K562 (cell line): Measurements from ENCODE around the gene FPR1. TPM values are rescaled to one million over a fixed set of nuclear protein-coding genes. Genes with fewer than 3 reads are reported as not detected.

Source experiments
- ATAC-seq: fragments of 200-7000 bp; cut with Tn5 transposase; 3 replicates; pipeline ENCODE4 v1.9.1; 2020; ENCODE audit warnings: moderate library complexity
- BruUV-seq: library from RNA; stranded (reverse); fragments of 400-500 nt; replicated peaks from 2 replicates; lab custom pipeline; 2021; lab: Mats Ljungman, UMichigan
- CTCF ChIA-PET: fragments of 300-600 bp; formaldehyde crosslinking; extraction: SDS; loops from one replicate; lab custom pipeline; 2021; ENCODE audit warnings: low intra/inter-chr PET ratio; lab: Yijun Ruan, JAX
- POLR2A ChIA-PET: fragments of 300-600, 350-650 bp; sonication (Branson Sonifier 250); formaldehyde crosslinking; extraction: SDS; loops from one replicate; lab custom pipeline; 2021; ENCODE audit warnings: antibody characterized with exemption, inconsistent platforms; lab: Yijun Ruan, JAX
- DNase-seq, 4 experiments: peaks; one replicate each; pipeline versions ENCODE4 v3.0.0 to v3.0.0-alpha.2; 2011 to 2018; ENCODE audit warnings: low spot score in 3 of 4, mixed read lengths in 3 of 4; ENCODE audit errors: extremely low read depth in 1 of 4
- FAIRE-seq: peaks from 2 replicates; lab custom pipeline; 2011; peaks lifted over from hg19 to GRCh38; lab: Jason Lieb, UNC
- H2AFZ ChIP-seq: 2 replicates; pipeline ENCODE4 v1.6.0; 2011; ENCODE audit warnings: low read depth, low read length, control low read depth, inconsistent platforms
- H3K27ac ChIP-seq: fragments of 200-600 bp; 3 replicates; pipeline ENCODE4 v1.8.0; 2011; ENCODE audit warnings: low read depth, mild to moderate bottlenecking, control low read depth, inconsistent platforms, low read length, moderate library complexity, mixed read lengths; ENCODE audit errors: extremely low read depth
- H3K27me3 ChIP-seq, 2 experiments: fragments of 300-600 bp in 1 of 2; 2 replicates in 1 of 2; 3 replicates in 1 of 2; pipeline versions ENCODE4 v1.6.0 to v1.8.0; 2011; ENCODE audit warnings: inconsistent platforms in 2 of 2, low read length in 2 of 2, mild to moderate bottlenecking in 1 of 2, mixed read lengths in 1 of 2, moderate library complexity in 1 of 2; ENCODE audit not compliant: control insufficient read depth in 2 of 2, insufficient read depth in 2 of 2
- H3K36me3 ChIP-seq: fragments of 300-600 bp; 3 replicates; pipeline ENCODE4 v1.8.0; 2011; ENCODE audit warnings: mild to moderate bottlenecking, low read length, inconsistent platforms; ENCODE audit not compliant: control insufficient read depth, insufficient read depth
- H3K4me1 ChIP-seq, 2 experiments: fragments of 200-600 bp in 1 of 2; replicated peaks in 1 of 2; 2 replicates in 1 of 2; 3 replicates in 1 of 2; pipeline versions ENCODE4 v1.5.1 to v1.8.0; 2011; ENCODE audit warnings: inconsistent platforms in 2 of 2, low read length in 2 of 2, mild to moderate bottlenecking in 1 of 2, mixed read lengths in 1 of 2, moderate library complexity in 1 of 2; ENCODE audit not compliant: control insufficient read depth in 2 of 2, insufficient read depth in 2 of 2
- H3K4me2 ChIP-seq: 2 replicates; pipeline ENCODE4 v1.6.1; 2011; ENCODE audit warnings: low read length, control low read depth, inconsistent platforms, mixed read lengths; ENCODE audit not compliant: insufficient read depth
- H3K4me3 ChIP-seq: fragments of 200-600 bp; sonication (generic), shearing (Covaris generic); 2 replicates; pipeline ENCODE4 v1.5.1; 2016; ENCODE audit warnings: control low read depth, inconsistent platforms
- H3K79me2 ChIP-seq: fragments of 200-600 bp; 3 replicates; pipeline ENCODE4 v1.8.0; 2011; ENCODE audit warnings: low read length, inconsistent platforms; ENCODE audit not compliant: control insufficient read depth, insufficient read depth
- H3K9ac ChIP-seq, 2 experiments: 2 replicates each; pipeline versions ENCODE4 v1.6.0 to v1.6.1; 2011; ENCODE audit warnings: low read depth in 2 of 2, low read length in 2 of 2, control low read depth in 1 of 2, inconsistent platforms in 1 of 2, mild to moderate bottlenecking in 1 of 2, mixed read lengths in 1 of 2; ENCODE audit not compliant: insufficient read depth in 1 of 2
- H3K9me1 ChIP-seq: one replicate; pipeline ENCODE4 v1.6.0; 2011; ENCODE audit warnings: inconsistent platforms, mild to moderate bottlenecking, low read length, moderate library complexity; ENCODE audit not compliant: control insufficient read depth, insufficient read depth
- H3K9me3 ChIP-seq: replicated peaks from 2 replicates; pipeline ENCODE4 v1.5.1; 2011; ENCODE audit warnings: low read depth, low read length, inconsistent platforms; ENCODE audit not compliant: control insufficient read depth, insufficient read depth
- H4K20me1 ChIP-seq: replicated peaks from 2 replicates; pipeline ENCODE4 v1.6.1; 2011; ENCODE audit warnings: low read length, inconsistent platforms, mixed read lengths; ENCODE audit not compliant: control insufficient read depth, insufficient read depth
- AFF1 ChIP-seq, 2 experiments: fragments of 450-650 bp; IDR thresholded peaks; 2 replicates each; pipeline ENCODE4 v1.6.1; 2018; ENCODE audit warnings: mild to moderate bottlenecking in 2 of 2, low read depth in 1 of 2; ENCODE audit not compliant: partially characterized antibody in 2 of 2
- ARID1B ChIP-seq: fragments of 450-650 bp; IDR thresholded peaks from 2 replicates; pipeline ENCODE4 v1.6.1; 2016; ENCODE audit warnings: antibody characterized with exemption, mild to moderate bottlenecking, inconsistent platforms
- CBFA2T2 ChIP-seq: fragments of 450-650 bp; conservative IDR thresholded peaks from 2 replicates; pipeline ENCODE4 v1.6.1; 2017; ENCODE audit warnings: mild to moderate bottlenecking
- HDAC6 ChIP-seq: IDR thresholded peaks from 2 replicates; pipeline ENCODE4 v1.6.1; 2012; ENCODE audit warnings: low read depth, mild to moderate bottlenecking, control low read depth, inconsistent platforms, low read length, moderate library complexity
- KDM1A ChIP-seq, 2 experiments: fragments of 450-650 bp; IDR thresholded peaks; 2 replicates each; pipeline ENCODE4 v1.6.1; 2016; ENCODE audit warnings: mild to moderate bottlenecking in 2 of 2
- PKNOX1 ChIP-seq: fragments of 450-650 bp; IDR thresholded peaks from 2 replicates; pipeline ENCODE4 v1.6.1; 2016
- RCOR1 ChIP-seq, 2 experiments: IDR thresholded peaks; 2 replicates each; pipeline ENCODE4 v1.6.1; 2012; ENCODE audit warnings: low read depth in 2 of 2, low read length in 2 of 2, borderline replicate concordance in 1 of 2, improper control_type of control experiment in 1 of 2
- SAFB2 ChIP-seq: fragments of 200-400 bp; formaldehyde crosslinking; IDR thresholded peaks from 2 replicates; pipeline ENCODE4 v1.6.1; 2018; ENCODE audit warnings: borderline replicate concordance, low read length, low read depth, moderate library complexity; ENCODE audit not compliant: severe bottlenecking
- TEAD4 ChIP-seq, 2 experiments: sonication (generic) in 1 of 2; formaldehyde crosslinking in 1 of 2; IDR thresholded peaks; 2 replicates each; pipeline versions ENCODE4 v1.6.1 to v1.8.0; 2012 to 2022; ENCODE audit warnings: borderline replicate concordance in 1 of 2, inconsistent platforms in 1 of 2, low read length in 1 of 2, mild to moderate bottlenecking in 1 of 2, missing genetic modification reagents in 1 of 2
- ZNF197 ChIP-seq: fragments of 200-800 bp; sonication (Bioruptor generic); IDR thresholded peaks from 2 replicates; pipeline ENCODE4 v1.6.1; 2016; ENCODE audit warnings: low read depth, missing genetic modification characterization, missing compliant biosample characterization
- WGBS: fragments of 100-300 bp; shearing (Covaris generic); methylation state at CpG from one replicate; pipeline ENCODE4 v1.1.6; 2016; ENCODE audit warnings: low coverage, mixed read lengths; ENCODE audit not compliant: insufficient coverage; ENCODE audit errors: missing lambda C conversion rate; 5-methylcytosine and 5-hydroxymethylcytosine counted together
- in situ Hi-C: fragments of 300-500 bp; cut with MboI; formaldehyde crosslinking; loops from 4 replicates; pipeline ENCODE4 v1.15.0; 2018; ENCODE audit warnings: inconsistent platforms, mixed read lengths
- intact Hi-C: fragments of 100-400 bp; cut with micrococcal nuclease; formaldehyde crosslinking; loops from 2 replicates; pipeline ENCODE4 v1.14.2; 2022
- polyA plus RNA-seq, 8 experiments: library from polyadenylated mRNA; depleted of rRNA in 4 of 8; stranded (reverse) in 5 of 8; unstranded in 3 of 8; fragments of >200 nt; fragmentation: Nextera tagmentation in 2 of 8; fragmentation: Illumina TruSeq in 1 of 8; extraction: Ambion mirVana in 2 of 8; extraction: Trizol in 1 of 8; gene quantifications; 2 replicates each; pipeline versions ENCODE4 v1.2.1 to v1.2.3, GENCODE V29; 2011 to 2014; ENCODE audit warnings: inconsistent platforms in 1 of 8, missing spikeins in 1 of 8
- total RNA-seq, 7 experiments: library from RNA; depleted of rRNA in 6 of 7; stranded (reverse); fragments of >200 nt in 6 of 7; fragmentation: Illumina TruSeq in 2 of 7; extraction: Trizol in 2 of 7; gene quantifications; 2 replicates each; pipeline versions ENCODE4 v1.2.1 to v1.2.3, GENCODE V29; 2011 to 2021; ENCODE audit warnings: low replicate concordance in 1 of 7

The FPR1 gene
- total and polyA plus RNA-seq, 9 of the 15 experiments (the other 6 are each of a cell fraction or from before 2014, with no cell fraction given) = 0.06 to 0.25 (median 0.14) TPM; not detected in 4

DNA sequence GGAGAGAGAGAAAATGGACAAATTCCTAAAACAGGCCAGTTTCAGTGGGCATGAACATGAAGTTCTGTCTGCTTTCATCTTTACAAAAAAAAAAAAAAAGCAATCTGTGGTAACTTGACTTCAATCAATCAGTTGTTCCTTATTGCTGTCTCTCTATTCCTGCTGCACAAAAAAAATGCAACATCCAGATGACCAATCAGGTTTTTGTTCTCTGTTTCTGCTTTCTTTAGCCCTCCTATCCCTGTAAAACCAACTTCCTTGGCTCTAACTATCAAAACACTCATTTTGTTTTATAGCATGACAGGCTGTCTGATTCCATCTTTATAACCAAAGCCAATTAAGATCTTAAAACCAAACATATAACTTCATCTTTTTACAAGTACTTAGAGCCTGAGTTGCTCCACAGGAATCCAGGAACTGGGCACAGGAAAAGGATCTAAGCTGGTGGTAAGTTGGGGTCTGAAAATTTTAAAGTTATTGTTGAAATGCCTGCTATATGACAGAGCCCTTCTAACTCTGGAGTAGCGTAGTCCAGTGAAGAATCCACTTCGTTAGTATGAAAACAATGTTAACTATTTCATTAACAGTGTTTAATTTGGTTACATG, 43.3 kb upstream of the FPR1 start, which contains the start of gene FPR3 (continued):
- TF ChIP-seq KDM1A (IDR thresholded peaks at IDR 0.05) (peak in 1 of 2 experiments; percentile 21; a peak in 1 of 4 replicates), PKNOX1 (peak; percentile 38; the same call in 1 of the 2 replicates), RCOR1 (IDR thresholded peaks at IDR 0.05; ENCODE audit: borderline replicate concordance in 1 of 2, low read depth in 2 of 2, low read length in 2 of 2) (0 out of 4 replicates have a peak, but pooled peaks of 1 of the 2 experiments have one; percentile 8), ZNF197 (CRISPR knock-in tag) (no peak)

GRCh38 chr19:51793994-51794393, 42.3 kb upstream of the FPR1 start:
- H3K27me3 ChIP-seq = no peaks in the 10 kb centered on the region
- in situ Hi-C loops = no loop called here
- H3K27ac ChIP-seq = no peak overlapping the region
- 0 out of 2 replicates have a peak overlapping the region, but pooled peaks have one; percentile 2 for H2AFZ ChIP-seq
- FAIRE-seq = no peak
- peak overlapping the region; percentile 7; the same call in 1 of the 2 replicates for H3K4me2 ChIP-seq
- H3K4me1 ChIP-seq = peaks cover 28 to 53% of the 10 kb centered on the region in 2 experiments
- ATAC-seq = no peak
- no peaks in the 10 kb centered on the region for H3K9me3 ChIP-seq
- no peak overlapping the region for H3K4me3 ChIP-seq
- intact Hi-C loops = no loop called here
- 9% methylated on average over 2 of the region's 2 CpGs for WGBS
- H3K9ac ChIP-seq = peak overlapping the region in 1 of 2 experiments; percentile 37; a peak in 1 of 4 replicates
- CTCF ChIA-PET = no interaction called here
- no peak for DNase-seq
- POLR2A ChIA-PET = interaction anchor here (0.6 kb wide), 1 partner anchor 48 kb away, joined by 3 read pairs; no protein-coding TSS in a partner anchor
- H3K9me1 ChIP-seq = no peaks in the 10 kb centered on the region
- peaks cover 20% of the 10 kb centered on the region for H3K79me2 ChIP-seq
- BruUV-seq = no TSS peak
- H4K20me1 ChIP-seq = no peaks in the 10 kb centered on the region
- H3K36me3 ChIP-seq = no peaks in the 10 kb centered on the region; the same call in 2 of the 3 replicates
- TF ChIP-seq HDAC6 = no peak
- TF ChIP-seq AFF1 (IDR thresholded peaks at IDR 0.05; ENCODE audit: low read depth in 1 of 2, partially characterized antibody in 2 of 2) = no peak
- TF ChIP-seq CBFA2T2 = peak; percentile 33
- peak; percentile 37; the same call in 1 of the 2 replicates for TF ChIP-seq TEAD4 (IDR thresholded peaks at IDR 0.05; ENCODE audit: low read length)
- TF ChIP-seq TEAD4 (CRISPR knock-in tag; IDR thresholded peaks at IDR 0.05; ENCODE audit: borderline replicate concordance) = no peak
- TF ChIP-seq PKNOX1 = peak; percentile 86
- no peak for TF ChIP-seq SAFB2
- peak; percentile 24; the same call in 1 of the 2 replicates for TF ChIP-seq ARID1B
